Lower leg skin (tissue), 4 donors: ENCODE measurements around the gene PRDM16. TPM values are rescaled to one million over a fixed set of nuclear protein-coding genes. Genes with fewer than 3 reads are reported as not detected.

Source experiments
- DNase-seq, 2 donors: peaks; one replicate each; pipeline ENCODE4 v3.0.0-alpha.2; 2019; ENCODE audit warnings: low spot score in 2 of 2
- H3K4me3 ChIP-seq: fragments of 200-600 bp; sonication (generic); 2 replicates; pipeline ENCODE4 v1.5.1; 2017; ENCODE audit warnings: mild to moderate bottlenecking, low read depth; ENCODE audit not compliant: poor library complexity, severe bottlenecking
- CTCF ChIP-seq, 3 donors: fragments of 450-650 bp; IDR thresholded peaks; one replicate each; pipeline ENCODE4 v1.5.1; 2016; ENCODE audit warnings: antibody characterized with exemption in 3 of 3, mild to moderate bottlenecking in 3 of 3, moderate library complexity in 2 of 3
- POLR2A ChIP-seq, 2 donors: fragments of 450-650 bp; IDR thresholded peaks; one replicate each; pipeline ENCODE4 v1.6.1; 2016 to 2017; ENCODE audit warnings: antibody characterized with exemption in 2 of 2, mild to moderate bottlenecking in 1 of 2, moderate library complexity in 1 of 2
- WGBS, 2 donors: methylation state at CpG; one replicate each; pipeline ENCODE4 v1.1.5; 2018; 5-methylcytosine and 5-hydroxymethylcytosine counted together
- intact Hi-C: fragments of 100-400 bp; cut with DNase I; formaldehyde crosslinking; loops from one replicate; pipeline ENCODE4 v1.15.0; 2023; ENCODE audit warnings: low total_unique reads
- microRNA-seq, 2 donors: library from miRNA; unstranded; fragments of <30 nt; microRNA quantifications; one replicate each; pipeline ENCODE4, GENCODE V29; 2016; ENCODE audit warnings: borderline replicate concordance in 2 of 2, borderline number of aligned reads in 1 of 2
- total RNA-seq, 4 donors: library from RNA; depleted of rRNA; stranded (reverse); fragments of >200 nt; gene quantifications; one replicate each; pipeline ENCODE4 v1.1.0, GENCODE V29; 2016

The PRDM16 gene
- total RNA-seq, 4 donors from 2014 or later, result 0.08 to 0.91 (median 0.56) TPM; not detected in 1

- intact Hi-C loops, result loop anchor here (2.0 kb wide), 1 partner anchor 31 kb away; no protein-coding TSS in a partner anchor
- no peak overlapping the region for H3K4me3 ChIP-seq
- TF ChIP-seq POLR2A (IDR thresholded peaks at IDR 0.05) (no peak), CTCF (IDR thresholded peaks at IDR 0.05) (no peak)
- 72 to 83% methylated on average over 12 to 13 of the region's 14 CpGs for WGBS, 2 donors
- no peak for DNase-seq
These were observed 414.4 kb downstream of the PRDM16 start for GRCh38 chr1:3483380-3483779.

GRCh38 chr1:3483801-3484444 lies 414.9 kb downstream of the PRDM16 start:
- intact Hi-C loops, result loop anchor here (2.0 kb wide), 1 partner anchor 31 kb away; no protein-coding TSS in a partner anchor
- TF ChIP-seq POLR2A (IDR thresholded peaks at IDR 0.05) (no peak), CTCF (IDR thresholded peaks at IDR 0.05) (peak in 1 of 3 donors; percentile 33)
- WGBS, 2 donors, result 50 to 52% methylated on average over 31 of the region's 31 CpGs
- no peak overlapping the region for H3K4me3 ChIP-seq
- no peak for DNase-seq

GRCh38 chr1:3485016-3485415 lies 416.0 kb downstream of the PRDM16 start:
- 89 to 92% methylated on average over 12 to 14 of the region's 14 CpGs for WGBS, 2 donors
- TF ChIP-seq POLR2A (IDR thresholded peaks at IDR 0.05), result no peak
- TF ChIP-seq CTCF (IDR thresholded peaks at IDR 0.05), result no peak
- no peak for DNase-seq
- intact Hi-C loops, result no loop called here
- H3K4me3 ChIP-seq, result no peak overlapping the region

Small RNA genes lying within 50 kb of the gene (microRNA-seq; reads per million reads assigned to microRNA genes)
- gene MIR4251, result 0 reads per million in 2 donors

Other genes starting within 250 kb of the PRDM16 start
- not detected for gene ACTRT2, start 47.7 kb upstream of the PRDM16 start, total RNA-seq